OCI-LY7 (cell line): ENCODE data around the gene NCKAP5.

Experiments
- CTCF ChIP-seq: fragments of 200-600 bp; sonication (generic); conservative IDR thresholded peaks from 2 replicates; pipeline ENCODE4 v1.5.1; 2014; ENCODE audit warnings: mild to moderate bottlenecking, antibody characterized with exemption, low read length, moderate library complexity, mixed read lengths
- EZH2phosphoT487 ChIP-seq: fragments of 200-600 bp; sonication (generic); IDR thresholded peaks from 2 replicates; pipeline ENCODE4 v1.6.1; 2018; ENCODE audit warnings: low read depth, borderline replicate concordance, mild to moderate bottlenecking, mixed run types, antibody characterized with exemption, low read length, moderate library complexity, mixed read lengths

GRCh38 chr2:133456971-133457370 is 111.3 kb downstream of the NCKAP5 start:
- no peak for TF ChIP-seq CTCF
- TF ChIP-seq EZH2phosphoT487, result no peak
